H1 (cell line): ENCODE results near the gene NDUFB10.
"Not testable (repeated sequence)": the region's sequence is repeated elsewhere in the genome, so short reads cannot be mapped to it uniquely, and the experiment has no call there.

Source experiments
- BACH1 ChIP-seq: IDR thresholded peaks from 2 replicates; pipeline ENCODE4 v1.6.1; 2012; ENCODE audit warnings: low read length, improper control_type of control experiment
- CTCF ChIP-seq, 3 experiments: IDR thresholded peaks; 1 replicate in 2 of 3; 2 replicates in 1 of 3; pipeline versions ENCODE4 v1.5.1 to v1.6.1; 2011; ENCODE audit warnings: low read length in 3 of 3, mild to moderate bottlenecking in 3 of 3, inconsistent platforms in 2 of 3, low read depth in 1 of 3, moderate library complexity in 1 of 3; ENCODE audit not compliant: insufficient read depth in 1 of 3; ENCODE audit errors: control extremely low read depth in 1 of 3
- POLR2A ChIP-seq, 2 experiments: IDR thresholded peaks; 1 replicate in 1 of 2; 2 replicates in 1 of 2; pipeline ENCODE4 v1.6.1; 2011; ENCODE audit warnings: low read depth in 2 of 2, low read length in 2 of 2, mild to moderate bottlenecking in 2 of 2; ENCODE audit errors: control extremely low read depth in 1 of 2
- TCF12 ChIP-seq: IDR thresholded peaks from 2 replicates; pipeline ENCODE4 v1.6.1; 2011; ENCODE audit warnings: low read depth, mild to moderate bottlenecking, low read length

- TF ChIP-seq TCF12; CTCF (IDR thresholded peaks at IDR 0.05; ENCODE audit: control extremely low read depth in 1 of 3, insufficient read depth in 1 of 3, low read depth in 1 of 3, low read length in 3 of 3); BACH1: not testable (repeated sequence)
- peak in 1 of 2 experiments; percentile 49; a peak in 1 of 3 replicates for TF ChIP-seq POLR2A (IDR thresholded peaks at IDR 0.05; ENCODE audit: control extremely low read depth in 1 of 2, low read depth in 2 of 2, low read length in 2 of 2)
Measured at GRCh38 chr16:1962161-1963153, 3.1 kb downstream of the NDUFB10 start.
